Neural crest cell (in vitro differentiated cells): ENCODE results near the gene CPAMD8. TPM values are rescaled to one million over a fixed set of nuclear protein-coding genes. Genes with fewer than 3 reads are reported as not detected.

Experiments
- DNase-seq: peaks from one replicate; pipeline ENCODE4 v3.0.0; 2021; ENCODE audit warnings: low read depth, mixed read lengths, low spot score
- H3K27ac Mint-ChIP-seq: one replicate; pipeline ENCODE4 v1.8.0; 2021; ENCODE audit warnings: mild to moderate bottlenecking, mixed read lengths; ENCODE audit not compliant: unreplicated experiment
- H3K27me3 Mint-ChIP-seq: 2 replicates; pipeline ENCODE4 v1.8.0; 2021; ENCODE audit warnings: low read depth, mild to moderate bottlenecking, mixed read lengths
- H3K36me3 Mint-ChIP-seq: 2 replicates; pipeline ENCODE4 v1.8.0; 2021; ENCODE audit warnings: low read depth, mild to moderate bottlenecking, mixed read lengths
- H3K4me1 Mint-ChIP-seq: 2 replicates; pipeline ENCODE4 v1.8.0; 2021; ENCODE audit warnings: mixed read lengths
- H3K4me3 Mint-ChIP-seq: one replicate; pipeline ENCODE4 v1.8.0; 2021; ENCODE audit warnings: mild to moderate bottlenecking, mixed read lengths
- H3K9me3 Mint-ChIP-seq: 2 replicates; pipeline ENCODE4 v1.8.0; 2021; ENCODE audit warnings: mixed read lengths
- total RNA-seq: library from RNA; stranded (reverse); gene quantifications from 2 replicates; pipeline ENCODE4 v1.2.1, GENCODE V29; 2021
- TF ChIP-seq, protein P1 (sequence below): fragments of 200-600 bp; sonication (generic); conservative IDR thresholded peaks from 2 replicates; pipeline ENCODE4 v1.5.0; 2021; ENCODE audit warnings: antibody characterized with exemption, mild to moderate bottlenecking

CPAMD8 gene
- total RNA-seq, 1 donor from 2014 or later, result 14.5 TPM

DNA sequence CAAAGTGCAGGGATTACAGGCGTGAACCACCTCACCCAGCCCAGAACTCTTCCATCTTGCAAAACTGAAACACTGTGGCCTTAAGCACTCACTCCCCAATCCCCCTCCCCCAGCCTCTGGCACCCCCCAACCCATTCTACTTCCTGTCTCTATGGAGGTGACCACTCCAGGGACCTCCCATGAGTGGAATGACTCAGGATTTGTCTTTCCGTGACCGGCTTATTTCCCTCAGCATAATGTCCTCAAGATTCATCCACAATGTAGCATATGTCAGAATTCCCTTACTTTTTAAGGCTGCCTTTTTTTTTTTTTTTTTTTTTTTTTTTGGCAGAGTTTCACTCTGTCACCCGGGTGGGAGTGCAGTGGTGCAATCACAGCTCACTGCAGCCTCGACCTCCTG lies 141.4 kb downstream of the CPAMD8 start:
- H3K4me1 Mint-ChIP-seq, result no peaks in the 10 kb centered on the region
- no peak overlapping the region for H3K27ac Mint-ChIP-seq
- H3K36me3 Mint-ChIP-seq, result peaks cover 12% of the 10 kb centered on the region
- peaks cover 7% of the 10 kb centered on the region for H3K9me3 Mint-ChIP-seq
- TF ChIP-seq, protein P1, sequence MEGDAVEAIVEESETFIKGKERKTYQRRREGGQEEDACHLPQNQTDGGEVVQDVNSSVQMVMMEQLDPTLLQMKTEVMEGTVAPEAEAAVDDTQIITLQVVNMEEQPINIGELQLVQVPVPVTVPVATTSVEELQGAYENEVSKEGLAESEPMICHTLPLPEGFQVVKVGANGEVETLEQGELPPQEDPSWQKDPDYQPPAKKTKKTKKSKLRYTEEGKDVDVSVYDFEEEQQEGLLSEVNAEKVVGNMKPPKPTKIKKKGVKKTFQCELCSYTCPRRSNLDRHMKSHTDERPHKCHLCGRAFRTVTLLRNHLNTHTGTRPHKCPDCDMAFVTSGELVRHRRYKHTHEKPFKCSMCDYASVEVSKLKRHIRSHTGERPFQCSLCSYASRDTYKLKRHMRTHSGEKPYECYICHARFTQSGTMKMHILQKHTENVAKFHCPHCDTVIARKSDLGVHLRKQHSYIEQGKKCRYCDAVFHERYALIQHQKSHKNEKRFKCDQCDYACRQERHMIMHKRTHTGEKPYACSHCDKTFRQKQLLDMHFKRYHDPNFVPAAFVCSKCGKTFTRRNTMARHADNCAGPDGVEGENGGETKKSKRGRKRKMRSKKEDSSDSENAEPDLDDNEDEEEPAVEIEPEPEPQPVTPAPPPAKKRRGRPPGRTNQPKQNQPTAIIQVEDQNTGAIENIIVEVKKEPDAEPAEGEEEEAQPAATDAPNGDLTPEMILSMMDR, result no peak
- DNase-seq, result no peak
- no peaks in the 10 kb centered on the region for H3K27me3 Mint-ChIP-seq
- H3K4me3 Mint-ChIP-seq, result no peak overlapping the region

DNA sequence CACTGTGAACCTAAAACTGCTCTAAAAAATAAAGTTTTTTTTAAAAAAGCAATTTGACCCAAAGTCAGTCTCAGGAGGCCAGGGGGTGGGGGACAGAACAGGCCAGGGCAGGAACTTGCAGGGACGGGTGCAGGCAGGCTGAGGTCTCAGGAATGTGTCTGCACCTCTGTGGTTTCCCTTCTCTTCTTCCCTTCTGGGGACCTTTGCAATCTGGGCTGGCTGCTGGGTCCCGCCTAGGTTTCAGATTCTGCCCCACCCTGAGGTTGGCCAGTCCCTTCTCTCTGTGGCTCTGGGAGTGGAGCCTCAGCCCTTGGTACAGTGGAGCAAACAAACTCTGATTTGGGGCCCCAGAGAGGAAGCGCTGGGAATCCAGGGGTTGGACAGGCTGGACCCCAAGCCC lies 143.1 kb downstream of the CPAMD8 start:
- H3K27ac Mint-ChIP-seq, result no peak overlapping the region
- no peak for DNase-seq
- TF ChIP-seq, protein P1, result no peak
- no peaks in the 10 kb centered on the region for H3K27me3 Mint-ChIP-seq
- no peaks in the 10 kb centered on the region for H3K4me1 Mint-ChIP-seq
- no peak overlapping the region for H3K4me3 Mint-ChIP-seq
- H3K9me3 Mint-ChIP-seq, result peaks cover 7% of the 10 kb centered on the region
- H3K36me3 Mint-ChIP-seq, result peaks cover 13% of the 10 kb centered on the region

GRCh38 chr19:16882146-16882545 lies 144.5 kb downstream of the CPAMD8 start:
- H3K36me3 Mint-ChIP-seq, result peaks cover 13% of the 10 kb centered on the region
- peaks cover 7% of the 10 kb centered on the region for H3K9me3 Mint-ChIP-seq
- no peak overlapping the region for H3K27ac Mint-ChIP-seq
- H3K27me3 Mint-ChIP-seq, result no peaks in the 10 kb centered on the region
- TF ChIP-seq, protein P1, result no peak
- DNase-seq, result no peak
- H3K4me3 Mint-ChIP-seq, result no peak overlapping the region
- H3K4me1 Mint-ChIP-seq, result no peaks in the 10 kb centered on the region

DNA sequence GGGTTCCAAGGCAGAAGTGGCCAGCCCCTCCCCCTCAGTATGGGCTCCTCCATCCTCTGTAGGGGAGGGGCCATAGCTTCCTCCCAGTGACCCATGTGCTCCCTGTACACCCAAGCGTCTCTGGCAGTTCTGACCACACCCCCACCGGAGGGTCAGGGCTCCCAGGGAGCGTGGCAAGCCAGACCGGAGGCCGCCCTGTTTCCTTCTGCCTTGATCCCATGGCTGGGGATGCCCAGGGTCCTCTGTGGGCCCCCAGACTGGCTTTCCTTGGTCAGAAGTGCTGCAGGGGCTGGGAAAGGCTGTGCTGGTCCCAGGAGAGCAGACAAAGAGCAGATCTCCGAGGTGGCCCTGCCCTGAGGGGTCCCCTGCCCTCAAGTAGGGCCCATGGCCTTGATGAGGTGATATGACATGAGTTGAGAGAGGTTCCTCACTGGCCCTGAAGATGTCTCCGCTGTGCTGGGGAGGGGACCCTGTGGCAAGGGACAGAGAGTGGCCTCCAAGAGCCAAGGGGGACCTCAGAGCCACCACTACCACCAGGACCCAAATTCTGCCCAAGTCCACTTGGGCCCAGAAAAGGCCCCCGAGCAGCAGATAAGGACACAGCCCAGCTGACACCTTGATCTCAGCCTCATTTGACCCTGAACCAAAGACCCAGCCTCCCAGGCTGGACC lies 145.6 kb downstream of the CPAMD8 start:
- Mint-ChIP-seq H3K4me3 (no peak overlapping the region), H3K4me1 (no peaks in the 10 kb centered on the region), H3K9me3 (peaks cover 7% of the 10 kb centered on the region), H3K36me3 (peaks cover 13% of the 10 kb centered on the region), H3K27ac (no peak overlapping the region), H3K27me3 (no peaks in the 10 kb centered on the region)
- TF ChIP-seq, protein P1, result no peak
- no peak for DNase-seq

GRCh38 chr19:16878181-16878965 lies 148.2 kb downstream of the CPAMD8 start:
- Mint-ChIP-seq H3K27ac (no peak overlapping the region), H3K36me3 (peaks cover 21% of the 10 kb centered on the region), H3K9me3 (peaks cover 7% of the 10 kb centered on the region), H3K27me3 (no peaks in the 10 kb centered on the region), H3K4me3 (no peak overlapping the region), H3K4me1 (no peaks in the 10 kb centered on the region)
- no peak for DNase-seq
- TF ChIP-seq, protein P1, result no peak
